Measurements from ENCODE around the gene COL5A2.
A peak's percentile ranks its signal among the peaks of the same experiment; 100 is the strongest.

GRCh38 chr2:189142893-189143759, 36.4 kb downstream of the COL5A2 start:
- no peak for TF ChIP-seq EZH2 (IDR thresholded peaks at IDR 0.05; ENCODE audit: borderline replicate concordance, low read depth, low read length)
- TF ChIP-seq CTCF (IDR thresholded peaks at IDR 0.05 in 2 of 3, conservative IDR thresholded peaks at IDR 0.05 in 1 of 3; ENCODE audit: insufficient read depth in 2 of 3, low read depth in 1 of 3, low read length in 3 of 3), result peak; percentile 84 to 99 (median 99)
- TF ChIP-seq REST (IDR thresholded peaks at IDR 0.05; ENCODE audit: borderline replicate concordance), result peak; percentile 72
- TF ChIP-seq REST (CRISPR knock-in tag; IDR thresholded peaks at IDR 0.05; ENCODE audit: low read depth), result no peak
- TF ChIP-seq POLR2A (conservative IDR thresholded peaks at IDR 0.05), result no peak
- TF ChIP-seq ZNF76 (CRISPR knock-in tag; IDR thresholded peaks at IDR 0.05; ENCODE audit: borderline replicate concordance), result no peak
- TF ChIP-seq ZFX (CRISPR knock-in tag; IDR thresholded peaks at IDR 0.05), result no peak
- no peak for TF ChIP-seq CBX3 (IDR thresholded peaks at IDR 0.05; ENCODE audit: borderline replicate concordance in 1 of 2, low read length in 2 of 2)
- TF ChIP-seq MBD2 (IDR thresholded peaks at IDR 0.05; ENCODE audit: borderline replicate concordance, low read depth), result no peak
- no peak for TF ChIP-seq MAX (CRISPR knock-in tag; IDR thresholded peaks at IDR 0.05)
- no peak for TF ChIP-seq POLR2AphosphoS5 (IDR thresholded peaks at IDR 0.05; ENCODE audit: control insufficient read depth, insufficient read depth, low read depth, low read length)
- no peak for TF ChIP-seq IRF1 (CRISPR knock-in tag; IDR thresholded peaks at IDR 0.05; ENCODE audit: borderline replicate concordance)
- TF ChIP-seq CHD2 (IDR thresholded peaks at IDR 0.05; ENCODE audit: low read depth, low read length), result no peak
- no peak for TF ChIP-seq ZNF3 (CRISPR knock-in tag; IDR thresholded peaks at IDR 0.05)
